Right lobe of liver (tissue), 6 donors: ENCODE results near the gene EHD4. TPM values are rescaled to one million over a fixed set of nuclear protein-coding genes. Genes with fewer than 3 reads are reported as not detected.

Experiments
- ATAC-seq, 4 donors: fragments of 200-7000 bp; cut with Tn5 transposase; one replicate each; pipeline ENCODE4 v1.9.1; 2020; ENCODE audit warnings: mild to moderate bottlenecking in 4 of 4, moderate library complexity in 4 of 4
- DNase-seq, 3 donors: peaks; one replicate each; pipeline ENCODE4 v3.0.0-alpha.2; 2020
- H3K27ac ChIP-seq, 3 donors: fragments of 200-600 bp; one replicate each; pipeline ENCODE4 v1.8.0; 2022
- H3K27me3 ChIP-seq, 2 donors: fragments of 200-600 bp; one replicate each; pipeline ENCODE4 v1.8.0; 2022
- H3K36me3 ChIP-seq, 4 donors: fragments of 200-600 bp; sonication (generic) in 1 of 4; one replicate each; pipeline versions ENCODE4 v1.5.1 to v1.8.0; 2017 to 2022; ENCODE audit warnings: control low read depth in 1 of 4
- H3K4me1 ChIP-seq, 4 donors: fragments of 200-600 bp; sonication (generic) in 1 of 4; one replicate each; pipeline versions ENCODE4 v1.5.1 to v1.8.0; 2017 to 2022; ENCODE audit warnings: control low read depth in 1 of 4
- H3K4me3 ChIP-seq, 3 donors: fragments of 200-600 bp; one replicate each; pipeline ENCODE4 v1.8.0; 2022
- H3K9me3 ChIP-seq, 4 donors: fragments of 200-600 bp; sonication (generic) in 1 of 4; one replicate each; pipeline versions ENCODE4 v1.5.1 to v1.8.0; 2017 to 2022; ENCODE audit warnings: control low read depth in 1 of 4
- CTCF ChIP-seq, 4 donors: fragments of 200-600 bp in 3 of 4; fragments of 450-650 bp in 1 of 4; IDR thresholded peaks; one replicate each; pipeline versions ENCODE4 v1.5.1 to v1.8.0; 2016 to 2022; ENCODE audit warnings: antibody characterized with exemption in 4 of 4, mild to moderate bottlenecking in 2 of 4
- POLR2A ChIP-seq: fragments of 450-650 bp; IDR thresholded peaks from one replicate; pipeline ENCODE4 v1.6.1; 2017; ENCODE audit warnings: antibody characterized with exemption, mild to moderate bottlenecking
- WGBS: methylation state at CpG from one replicate; pipeline ENCODE4 v1.1.6; 2018; ENCODE audit warnings: low coverage, low lambda C conversion rate; ENCODE audit not compliant: insufficient coverage; ENCODE audit errors: missing lambda C conversion rate; 5-methylcytosine and 5-hydroxymethylcytosine counted together
- intact Hi-C, 2 donors: fragments of 100-400 bp; cut with DNase I; formaldehyde crosslinking; loops; one replicate each; pipeline versions ENCODE4 v1.11.2 to v1.14.1; 2022
- total RNA-seq, 6 experiments: library from RNA; depleted of rRNA in 2 of 6; stranded (reverse); fragments of >200 nt in 2 of 6; fragmentation: NEBNext Ultra II Directional in 3 of 6; extraction: Animal tissue kit (Norgen Biotek cat#: 25700) in 3 of 6; gene quantifications; one replicate each; pipeline versions ENCODE4 v1.1.0 to v1.2.4, GENCODE V29; 2016 to 2023
- donor health status: DM: no; HTN: yes; CAD: no.
- donor health status: DM: no; HTN: no; CAD: no.
- donor health status: DM: no; HTN: no; CAD: no.
- donor health status: DM: no; HTN: yes; CAD: no.
- donor health status: DM: no; HTN: yes; CAD: no.

Gene EHD4
- total RNA-seq, 6 experiments from 2014 or later = 4.7 to 21.5 (median 11.1) TPM

DNA sequence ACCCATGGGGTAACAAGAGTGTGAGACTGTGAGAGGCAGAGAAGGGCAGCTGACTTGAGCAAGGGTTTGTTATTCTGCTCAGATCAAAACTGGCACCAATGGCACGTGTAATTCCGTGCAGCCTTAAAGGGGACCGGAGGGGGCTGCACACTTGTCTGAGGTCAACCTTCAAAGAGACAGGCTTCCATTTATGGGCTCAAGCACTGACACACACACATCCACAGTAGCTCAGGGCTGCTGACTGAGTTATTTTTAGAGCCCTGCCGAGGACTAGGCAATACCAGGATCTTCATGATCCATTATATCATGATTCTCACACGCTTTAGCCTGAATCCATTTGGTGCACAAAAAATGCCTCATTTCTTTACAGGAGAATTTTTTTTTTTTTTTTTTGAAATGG is 57.9 kb downstream of the EHD4 start:
- DNase-seq (no peak), ATAC-seq (no peak)
- TF ChIP-seq POLR2A (no peak), CTCF (IDR thresholded peaks at IDR 0.05) (no peak)
- H3K9me3 ChIP-seq = no peaks in the 10 kb centered on the region
- WGBS = 80% methylated on average over 2 of the region's 5 CpGs
- peaks cover 0 to 8% (median 2%) of the 10 kb centered on the region in 4 donors for H3K36me3 ChIP-seq
- intact Hi-C loops = no loop called here
- no peak overlapping the region for H3K27ac ChIP-seq
- H3K27me3 ChIP-seq = no peaks in the 10 kb centered on the region
- H3K4me3 ChIP-seq = no peak overlapping the region
- H3K4me1 ChIP-seq = peaks cover 0 to 10% (median 0%) of the 10 kb centered on the region in 4 donors

DNA sequence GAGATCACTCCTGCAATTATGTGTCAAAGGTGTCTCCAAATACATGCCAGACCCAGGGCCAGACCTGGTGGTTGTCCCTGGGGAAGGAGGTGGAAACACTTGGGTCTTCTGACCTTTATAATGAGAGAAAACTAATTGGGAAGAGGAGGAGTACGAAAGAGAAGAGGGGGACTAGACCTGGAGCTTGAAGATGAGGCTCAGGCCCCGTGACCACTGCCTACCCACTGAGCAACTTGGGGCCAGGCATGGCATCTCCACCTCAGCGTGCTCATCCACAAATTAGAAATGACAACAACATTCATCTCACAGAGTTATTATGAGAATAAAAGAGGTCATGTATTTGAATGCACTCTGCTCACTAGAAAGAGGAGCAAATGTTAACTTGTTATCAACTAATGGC is 59.1 kb downstream of the EHD4 start:
- no peak overlapping the region for H3K27ac ChIP-seq
- 93% methylated on average over 3 of the region's 3 CpGs for WGBS
- H3K27me3 ChIP-seq = no peaks in the 10 kb centered on the region
- no peak for ATAC-seq
- no peak for DNase-seq
- H3K4me3 ChIP-seq = no peak overlapping the region
- H3K4me1 ChIP-seq = peaks cover 0 to 10% (median 0%) of the 10 kb centered on the region in 4 donors
- intact Hi-C loops = no loop called here
- H3K9me3 ChIP-seq = no peaks in the 10 kb centered on the region
- TF ChIP-seq CTCF (IDR thresholded peaks at IDR 0.05) (no peak), POLR2A (no peak)
- peaks cover 0 to 15% (median 4%) of the 10 kb centered on the region in 4 donors for H3K36me3 ChIP-seq

GRCh38 chr15:41911691-41912345 is 60.5 kb downstream of the EHD4 start:
- DNase-seq (no peak), ATAC-seq (peak in 2 of 4 donors; percentile 5 to 10)
- H3K4me3 ChIP-seq = no peak overlapping the region
- H3K36me3 ChIP-seq = peaks cover 0 to 15% (median 4%) of the 10 kb centered on the region in 4 donors
- H3K27ac ChIP-seq = no peak overlapping the region
- peaks cover 0 to 9% (median 0%) of the 10 kb centered on the region in 4 donors for H3K4me1 ChIP-seq
- TF ChIP-seq POLR2A (no peak), CTCF (IDR thresholded peaks at IDR 0.05) (no peak)
- 92% methylated on average over 2 of the region's 14 CpGs for WGBS
- intact Hi-C loops = no loop called here
- no peaks in the 10 kb centered on the region for H3K9me3 ChIP-seq
- no peaks in the 10 kb centered on the region for H3K27me3 ChIP-seq

DNA sequence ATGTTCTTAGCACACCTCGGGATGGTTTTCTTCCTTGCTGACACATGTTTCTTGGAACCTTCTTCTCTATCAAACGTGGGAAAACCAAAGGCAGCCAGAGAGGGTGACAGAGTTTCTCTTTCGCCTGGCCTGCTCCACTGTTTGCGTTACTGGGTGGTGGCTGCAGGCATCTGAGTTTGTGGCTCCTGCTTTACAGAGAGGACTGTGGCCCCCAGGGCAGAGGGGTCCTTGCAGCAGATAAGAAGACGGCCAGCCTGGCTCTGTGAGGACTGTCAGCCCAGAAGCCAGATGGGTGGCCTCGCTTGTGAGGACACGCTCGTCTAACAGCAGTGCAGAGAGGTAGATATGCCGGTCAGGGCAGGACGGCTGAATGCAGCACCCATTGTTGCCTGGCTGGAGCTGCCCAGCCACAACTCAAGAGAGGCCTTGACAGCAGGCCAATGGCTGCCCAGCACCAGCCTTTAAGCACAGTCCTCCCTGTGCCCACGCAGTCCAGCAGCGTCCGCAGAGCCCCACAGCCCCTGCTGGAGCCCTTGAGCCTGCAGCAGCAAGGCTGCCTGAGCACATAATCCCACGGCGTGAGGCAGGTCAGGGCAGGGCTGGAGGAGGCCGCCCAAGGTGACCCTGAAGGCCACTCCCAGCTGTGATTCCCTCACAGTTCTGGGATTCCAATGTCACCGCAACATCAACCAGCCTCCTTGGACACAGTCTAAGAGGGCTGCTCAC is 63.5 kb downstream of the EHD4 start:
- peaks cover 0 to 15% (median 4%) of the 10 kb centered on the region in 4 donors for H3K36me3 ChIP-seq
- ATAC-seq = no peak
- H3K27me3 ChIP-seq = no peaks in the 10 kb centered on the region
- no peak for DNase-seq
- peaks cover 0 to 5% (median 0%) of the 10 kb centered on the region in 4 donors for H3K4me1 ChIP-seq
- H3K4me3 ChIP-seq = no peak overlapping the region
- no peaks in the 10 kb centered on the region for H3K9me3 ChIP-seq
- TF ChIP-seq POLR2A = no peak
- TF ChIP-seq CTCF (IDR thresholded peaks at IDR 0.05) = no peak
- intact Hi-C loops = loop anchor here in 1 of 2 donors (10.0 kb wide), 1 partner anchor 84 kb away; the partner anchor contains the start of gene JMJD7
- H3K27ac ChIP-seq = no peak overlapping the region
- WGBS = 82% methylated on average over 4 of the region's 17 CpGs
